ENCODE data around the gene CYLC2.

The CYLC2 gene

DNA sequence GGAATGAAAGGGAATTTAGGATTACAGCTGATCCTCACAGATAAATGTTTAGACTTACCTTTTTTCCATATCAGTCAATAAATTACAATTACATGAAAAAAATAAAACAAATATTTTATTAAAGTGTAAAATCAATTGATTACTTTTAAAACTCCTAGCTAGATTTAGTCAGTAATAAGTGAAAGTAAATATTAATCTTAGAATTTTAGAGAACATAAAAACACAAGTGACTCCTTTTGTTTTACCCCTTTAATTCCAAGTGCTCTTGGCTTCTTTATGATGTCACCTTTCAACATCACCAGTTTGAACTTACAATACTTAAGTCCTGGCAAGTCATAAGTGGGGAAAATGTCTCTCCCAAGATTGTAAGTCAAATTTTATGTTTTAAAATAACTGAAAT, at the start of gene CYLC2:
CYLC2 (plus strand) TSS at position 301 of the 400 bp plus-strand sequence; CDS start at position 349, 48 bp downstream.
- DNase-seq, result no peak

- no peak for DNase-seq
These were observed 44.8 kb upstream of the CYLC2 start for GRCh38 chr9:102950346-102950745.

GRCh38 chr9:102966999-102967398, 28.1 kb upstream of the CYLC2 start:
- DNase-seq, result no peak

GRCh38 chr9:102967979-102968378, 27.2 kb upstream of the CYLC2 start:
- DNase-seq, result no peak

DNA sequence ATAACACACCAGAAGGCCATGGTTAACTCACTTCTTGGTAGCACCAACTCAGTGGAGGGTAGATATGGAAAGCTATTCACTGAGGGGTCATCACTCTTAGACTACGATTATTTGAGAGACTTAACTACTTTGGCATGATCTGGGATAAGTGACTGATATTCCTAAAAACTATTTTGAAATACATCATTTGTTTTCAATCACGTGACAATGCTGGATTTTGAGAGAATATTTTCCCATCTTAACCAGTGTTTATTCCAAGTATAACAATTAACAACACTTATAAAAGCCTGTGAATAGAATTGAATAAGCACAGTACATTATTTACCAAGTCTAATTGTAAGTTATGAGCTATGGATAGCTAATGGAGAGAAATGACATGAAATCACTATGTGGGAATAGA, 22.4 kb upstream of the CYLC2 start:
- DNase-seq, result no peak

DNA sequence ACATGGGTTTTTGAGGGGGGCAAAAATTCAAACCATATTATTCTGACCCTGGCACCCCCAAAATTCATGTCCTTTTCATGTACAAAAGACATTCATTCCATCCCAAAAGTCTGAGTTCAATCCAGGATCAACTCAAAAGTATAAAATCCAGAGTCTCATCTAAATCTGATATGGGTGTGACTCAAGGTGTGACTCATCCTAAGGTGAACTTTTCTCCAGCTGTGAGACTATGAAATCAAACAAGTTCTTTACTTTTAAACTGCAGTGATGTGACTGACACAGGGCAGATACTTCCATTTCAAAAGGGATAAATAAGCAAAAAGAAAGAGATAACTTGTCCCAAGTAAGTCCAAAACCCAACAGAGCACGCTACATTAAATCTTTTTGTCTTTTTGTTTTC, 20.6 kb upstream of the CYLC2 start:
- no peak for DNase-seq

DNA sequence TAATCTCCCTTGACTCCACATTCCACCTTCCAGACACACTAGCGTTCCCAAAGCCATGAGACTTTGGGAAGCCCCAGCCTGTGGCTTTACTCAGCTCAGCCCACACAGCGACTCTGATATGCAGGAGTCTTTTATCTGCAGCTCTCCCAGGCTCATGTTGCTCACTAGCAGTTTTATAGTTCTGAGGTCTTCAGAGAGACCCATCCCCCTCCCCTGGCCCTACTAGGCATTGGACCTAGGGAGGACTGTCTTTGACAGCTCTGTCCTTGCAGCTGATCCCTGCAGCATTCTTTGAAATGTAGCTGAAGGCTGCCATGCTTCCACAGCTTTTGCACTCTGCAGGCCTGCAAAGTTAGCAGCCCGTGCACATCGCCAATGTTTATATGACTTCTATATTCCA, 19.9 kb upstream of the CYLC2 start:
- no peak for DNase-seq

DNA sequence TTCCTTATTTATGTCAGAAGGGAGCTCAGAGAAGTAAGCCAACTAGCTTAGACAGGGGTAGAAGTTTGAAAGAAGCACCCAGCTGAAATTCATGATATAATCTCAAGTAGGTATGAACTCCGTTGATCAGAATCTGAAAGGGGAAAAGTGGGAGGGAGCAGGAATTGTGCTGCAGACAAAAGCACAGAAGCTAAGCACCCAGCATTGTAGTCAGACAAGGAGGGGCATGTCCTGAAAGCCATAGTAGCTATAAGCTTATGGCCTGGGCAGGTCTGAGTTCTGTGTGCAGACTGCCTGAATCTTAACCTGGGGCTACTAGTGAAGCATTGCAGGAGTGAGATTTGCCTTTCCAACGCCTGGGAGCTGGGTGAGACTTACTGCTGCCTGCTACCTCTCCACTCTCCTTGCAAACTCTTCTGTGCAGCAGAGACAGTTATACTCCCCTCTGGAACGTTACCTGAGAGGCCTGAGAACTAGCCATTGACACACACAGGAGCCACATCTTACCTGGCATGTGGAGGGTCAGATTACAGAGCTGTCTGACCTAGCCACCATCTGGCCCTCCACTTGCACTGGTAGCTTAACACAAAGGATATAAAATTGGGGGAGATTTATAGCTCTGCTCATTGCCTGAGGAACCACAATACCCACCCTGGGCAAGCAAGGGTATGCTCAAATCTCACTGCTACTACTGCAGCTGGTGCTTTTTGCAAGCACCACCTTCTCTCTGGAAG, 9.8 kb upstream of the CYLC2 start:
- DNase-seq, result no peak

DNA sequence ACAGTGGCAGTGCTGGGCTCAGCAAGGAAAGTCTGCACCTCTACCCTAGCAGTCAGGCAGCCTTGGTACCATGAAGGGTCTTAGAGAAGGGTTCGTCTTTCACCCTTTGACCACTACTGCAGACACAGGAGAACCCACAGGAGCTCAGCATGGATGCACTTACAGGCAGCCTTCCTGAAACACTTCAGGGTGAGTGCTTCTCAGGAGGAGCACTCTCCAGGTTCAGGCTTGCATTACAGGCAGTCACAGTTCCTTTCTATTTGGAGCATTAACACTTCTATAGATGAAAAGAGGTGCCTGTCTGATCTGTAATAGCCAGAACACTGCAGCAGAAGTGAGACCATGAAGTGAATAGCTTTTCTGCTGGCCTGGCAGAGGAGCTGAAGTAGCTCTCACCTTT, 8.7 kb upstream of the CYLC2 start:
- no peak for DNase-seq

DNA sequence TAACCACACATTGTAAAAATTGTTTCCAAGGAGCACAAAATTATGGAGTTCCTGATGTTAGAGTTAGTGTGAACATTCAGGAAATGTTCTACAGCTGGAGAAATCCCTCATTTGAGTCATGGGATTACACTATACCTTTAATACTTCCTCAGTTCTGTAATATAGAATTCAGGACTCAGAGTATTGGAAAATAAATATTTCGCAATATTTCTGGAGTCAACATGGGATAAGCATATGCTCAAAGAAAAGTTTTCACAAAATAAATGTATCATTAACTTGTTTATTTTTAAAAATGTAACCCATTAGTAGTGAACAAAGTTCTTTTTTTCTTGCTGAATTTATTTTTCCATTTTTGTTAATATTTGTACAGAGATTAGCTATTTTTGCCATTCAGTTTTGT, 8.6 kb downstream of the CYLC2 start:
- no peak for DNase-seq

DNA sequence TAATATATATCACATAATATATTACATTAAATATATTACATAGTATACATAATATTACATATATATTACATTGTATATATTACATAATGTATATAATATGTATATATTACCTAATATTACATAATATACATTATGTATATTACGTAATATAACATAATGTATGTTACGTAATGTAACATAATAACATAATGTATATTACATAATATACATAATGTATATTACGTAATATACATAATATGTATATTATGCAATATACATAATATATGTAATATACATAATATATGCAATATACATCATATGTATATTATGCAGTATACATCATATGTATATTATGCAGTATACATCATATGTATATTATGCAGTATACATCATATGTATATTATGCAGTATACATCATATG, 19.1 kb downstream of the CYLC2 start:
- no peak for DNase-seq

- DNase-seq, result no peak
These were observed 30.7 kb downstream of the CYLC2 start for GRCh38 chr9:103025796-103026195.

DNA sequence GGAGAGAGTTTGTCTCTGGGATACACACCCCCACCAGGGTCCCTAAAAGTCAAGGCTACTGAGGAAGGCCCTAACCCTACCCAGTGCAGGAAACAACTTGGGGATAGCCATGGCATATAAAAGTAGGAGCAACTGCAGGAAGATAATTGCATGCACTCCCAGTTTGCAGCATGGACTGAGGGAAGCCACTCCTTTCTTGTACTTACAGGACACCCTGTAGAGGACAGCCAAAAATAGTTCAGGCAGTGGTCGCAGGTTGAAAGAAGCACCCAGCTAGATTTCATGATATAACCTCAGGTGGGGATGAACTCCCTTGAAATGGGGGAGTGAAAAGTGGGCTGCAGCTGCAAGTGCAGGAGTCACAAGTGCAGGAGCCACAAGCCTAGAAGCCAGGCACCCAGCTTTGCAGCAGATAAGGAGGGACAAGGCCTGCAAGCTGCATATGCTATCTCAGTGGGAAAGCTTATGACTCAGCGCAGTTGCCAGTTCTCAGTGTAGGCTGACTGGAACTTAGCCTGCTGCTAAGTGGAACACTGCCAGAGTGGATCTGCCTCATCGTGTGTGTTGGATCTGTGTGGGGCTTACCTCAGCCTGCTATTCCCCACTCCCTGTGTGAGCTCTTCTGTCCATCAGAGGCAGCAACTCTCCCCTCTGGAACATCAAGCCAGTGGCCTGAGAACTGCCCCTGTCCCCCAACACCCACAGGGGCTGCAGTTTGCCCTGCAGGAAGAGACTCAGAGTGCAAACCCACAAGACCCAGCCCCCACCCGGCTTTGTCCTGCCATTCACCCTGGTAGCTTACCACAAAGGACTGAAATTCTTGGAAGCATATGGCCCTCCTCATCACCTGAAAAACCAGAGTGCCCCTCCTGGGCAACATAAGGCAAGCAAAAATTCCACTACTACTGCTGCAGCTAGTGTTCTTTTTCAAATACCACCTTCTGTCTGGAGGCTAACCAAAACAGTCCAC, 42.7 kb downstream of the CYLC2 start:
- peak; percentile 1 for DNase-seq

DNA sequence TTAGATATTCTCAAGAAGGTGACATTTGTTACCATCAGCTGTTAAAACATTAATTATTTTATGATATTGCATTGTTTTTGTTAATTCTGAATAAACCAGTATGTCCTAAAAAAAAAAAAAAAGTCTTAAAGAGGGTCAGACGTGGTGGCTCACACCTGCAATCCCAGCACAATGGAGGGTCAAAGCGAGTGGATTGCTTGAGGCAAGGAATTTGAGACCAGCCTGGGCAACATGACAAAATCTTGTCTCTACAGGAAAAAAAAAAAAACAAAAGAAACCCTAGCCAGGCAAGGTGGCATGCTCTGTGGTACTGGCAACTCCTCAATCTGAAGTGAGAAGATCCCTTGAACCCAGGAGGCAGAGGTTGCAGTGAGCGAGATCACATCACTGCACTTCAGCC, 46.8 kb downstream of the CYLC2 start:
- no peak for DNase-seq

All from NK-92 treated with Interleukin-12 subunit alpha and Interleukin-12 subunit beta, amount 100 ng/mL, for 24 hours (cell line).